ENCODE measurements around the gene NDUFA3.

The NDUFA3 gene

DNA sequence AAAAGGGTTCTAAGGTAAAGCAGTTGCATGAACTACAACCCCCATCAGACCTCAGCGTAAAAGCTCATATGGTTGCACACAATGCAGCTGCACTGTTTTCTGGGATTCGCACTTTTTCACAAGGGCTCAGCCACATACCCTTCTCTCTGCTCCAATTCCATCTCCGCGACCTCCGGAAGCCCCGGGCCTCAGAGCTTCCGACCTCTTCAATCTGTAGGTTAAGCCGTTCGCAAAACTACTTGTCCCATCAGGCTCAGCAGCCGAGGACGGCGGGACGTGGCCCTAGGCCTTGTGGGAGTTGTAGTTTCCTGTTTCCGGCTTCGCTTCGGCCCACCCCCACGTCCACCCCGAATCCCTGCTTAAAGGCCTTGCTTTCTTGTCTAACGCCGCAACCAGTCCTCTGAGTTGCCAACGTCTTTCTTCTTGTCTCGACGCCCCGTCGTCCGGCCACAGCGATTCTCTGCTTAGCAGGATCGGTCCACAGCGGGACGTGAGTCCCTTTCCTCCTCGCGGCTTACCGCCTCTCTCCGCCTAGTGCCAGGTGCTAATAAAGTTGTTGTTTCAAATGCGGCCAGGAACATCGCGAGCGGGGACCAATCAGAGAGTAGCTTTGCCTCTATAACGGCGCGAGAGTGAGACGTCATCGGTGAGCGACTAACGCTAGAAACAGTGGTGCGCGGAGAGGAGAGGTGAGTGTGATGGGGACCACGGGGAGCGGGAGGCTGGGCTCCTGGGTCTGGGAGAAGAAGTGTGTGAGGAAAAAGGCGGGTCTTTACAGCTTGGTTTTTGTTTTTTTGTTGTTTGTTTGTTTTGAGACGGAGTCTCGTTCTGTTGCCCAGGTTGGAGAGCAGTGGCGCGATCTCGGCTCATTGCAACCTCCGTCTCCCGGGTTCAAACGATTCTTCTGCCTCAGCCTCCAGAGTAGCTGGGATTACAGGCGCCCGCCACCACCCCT is 12.7 kb downstream of the NDUFA3 start, which contains the start of the genes PRPF31 and TFPT:
Gene PRPF31, plus strand, starts transcription at position 646 of the 955 bp plus-strand sequence. CDS start 2,525 bp downstream, outside the sequence.
Gene TFPT, minus strand, starts transcription at position 549 of the 955 bp plus-strand sequence. Its CDS starts 388 bp downstream, at position 161.
- Histone ChIP-seq H3K14ac (ENCODE audit: low read length) (no peak within 1 kb of the TSS), H2AFZ (ENCODE audit: low read length) (peak within 1 kb of the TSS; percentile 92), H3K4me2 (ENCODE audit: insufficient read depth, low read length, poor library complexity, severe bottlenecking) (peak within 1 kb of the TSS; percentile 80), H2BK15ac (ENCODE audit: low read length) (no peak within 1 kb of the TSS), H2BK12ac (ENCODE audit: low read length) (no peak within 1 kb of the TSS), H3K27me3 (ENCODE audit: control insufficient read depth in 3 of 3, insufficient read depth in 3 of 3, low read depth in 1 of 3, low read length in 3 of 3) (no peaks in the 10 kb centered on the region), H2BK120ac (ENCODE audit: low read depth, low read length) (no peak within 1 kb of the TSS), H3K4ac (ENCODE audit: low read length) (no peak within 1 kb of the TSS), H3K9me3 (replicated peaks in 1 of 2; ENCODE audit: control insufficient read depth in 2 of 2, insufficient read depth in 1 of 2, low read depth in 1 of 2, low read length in 2 of 2) (no peaks in the 10 kb centered on the region), H3K79me1 (ENCODE audit: low read depth, low read length) (peaks cover 11% of the 10 kb centered on the region), H3K36me3 (replicated peaks in 1 of 2; ENCODE audit: control insufficient read depth in 2 of 2, insufficient read depth in 2 of 2, low read length in 2 of 2) (peaks cover 21 to 52% of the 10 kb centered on the region in 2 donors), H4K8ac (ENCODE audit: low read depth, low read length) (no peak within 1 kb of the TSS), H4K91ac (ENCODE audit: low read depth, low read length, poor library complexity) (no peak within 1 kb of the TSS), H3K18ac (ENCODE audit: low read length) (peak within 1 kb of the TSS; percentile 99), H2AK5ac (ENCODE audit: low read depth, low read length) (peak within 1 kb of the TSS; percentile 10), H3K27ac (replicated peaks; ENCODE audit: low read length) (peak within 1 kb of the TSS; percentile 63), H3K4me1 (ENCODE audit: control insufficient read depth in 2 of 2, insufficient read depth in 1 of 2, low read depth in 1 of 2, low read length in 2 of 2) (peaks cover 3 to 4% of the 10 kb centered on the region in 2 donors), H3K4me3 (ENCODE audit: low read length in 2 of 2) (peak within 1 kb of the TSS; percentile 64 to 91), H2BK5ac (ENCODE audit: low read length) (peak within 1 kb of the TSS; percentile 71), H3K23ac (ENCODE audit: low read depth, low read length, poor library complexity) (peak within 1 kb of the TSS; percentile 96), H3K9ac (ENCODE audit: low read depth, low read length, poor library complexity) (peak within 1 kb of the TSS; percentile 93)
- no CpG with 5 or more reads among the region's 60 CpGs for WGBS, 2 donors (ENCODE audit: extremely low coverage in 2 of 2, insufficient read length in 2 of 2, insufficient replicate concordance in 1 of 2)
- peak; percentile 99 for DNase-seq (ENCODE audit: low spot score)

GRCh38 chr19:54121259-54121658 is 18.6 kb downstream of the NDUFA3 start:
- no peak for DNase-seq (ENCODE audit: low spot score)
- no peak overlapping the region for H3K4ac ChIP-seq (ENCODE audit: low read length)
- peaks cover 10% of the 10 kb centered on the region for H3K79me1 ChIP-seq (ENCODE audit: low read depth, low read length)
- H3K23ac ChIP-seq (ENCODE audit: low read depth, low read length, poor library complexity) = no peak overlapping the region
- no peak overlapping the region for H2AK5ac ChIP-seq (ENCODE audit: low read depth, low read length)
- no peaks in the 10 kb centered on the region for H3K27me3 ChIP-seq (ENCODE audit: control insufficient read depth in 3 of 3, insufficient read depth in 3 of 3, low read depth in 1 of 3, low read length in 3 of 3)
- H3K4me3 ChIP-seq (ENCODE audit: low read length in 2 of 2) = no peak overlapping the region
- H3K36me3 ChIP-seq (replicated peaks in 1 of 2; ENCODE audit: control insufficient read depth in 2 of 2, insufficient read depth in 2 of 2, low read length in 2 of 2) = peaks cover 50 to 78% of the 10 kb centered on the region in 2 donors
- peaks cover 3 to 4% of the 10 kb centered on the region in 2 donors for H3K4me1 ChIP-seq (ENCODE audit: control insufficient read depth in 2 of 2, insufficient read depth in 1 of 2, low read depth in 1 of 2, low read length in 2 of 2)
- no peak overlapping the region for H3K14ac ChIP-seq (ENCODE audit: low read length)
- no peak overlapping the region for H2BK5ac ChIP-seq (ENCODE audit: low read length)
- no peak overlapping the region for H2AFZ ChIP-seq (ENCODE audit: low read length)
- no peak overlapping the region for H3K9ac ChIP-seq (ENCODE audit: low read depth, low read length, poor library complexity)
- no peak overlapping the region for H2BK12ac ChIP-seq (ENCODE audit: low read length)
- no peak overlapping the region for H2BK120ac ChIP-seq (ENCODE audit: low read depth, low read length)
- no peak overlapping the region for H4K8ac ChIP-seq (ENCODE audit: low read depth, low read length)
- no peak overlapping the region for H2BK15ac ChIP-seq (ENCODE audit: low read length)
- WGBS, 2 donors (ENCODE audit: extremely low coverage in 2 of 2, insufficient read length in 2 of 2, insufficient replicate concordance in 1 of 2) = no CpG with 5 or more reads among the region's 10 CpGs
- H4K91ac ChIP-seq (ENCODE audit: low read depth, low read length, poor library complexity) = no peak overlapping the region
- H3K4me2 ChIP-seq (ENCODE audit: insufficient read depth, low read length, poor library complexity, severe bottlenecking) = no peak overlapping the region
- H3K9me3 ChIP-seq (replicated peaks in 1 of 2; ENCODE audit: control insufficient read depth in 2 of 2, insufficient read depth in 1 of 2, low read depth in 1 of 2, low read length in 2 of 2) = no peaks in the 10 kb centered on the region
- no peak overlapping the region for H3K27ac ChIP-seq (replicated peaks; ENCODE audit: low read length)
- H3K18ac ChIP-seq (ENCODE audit: low read length) = no peak overlapping the region

- H2BK12ac ChIP-seq (ENCODE audit: low read length) = no peak overlapping the region
- H2AFZ ChIP-seq (ENCODE audit: low read length) = no peak overlapping the region
- H3K18ac ChIP-seq (ENCODE audit: low read length) = no peak overlapping the region
- no peak overlapping the region for H3K4ac ChIP-seq (ENCODE audit: low read length)
- no peak overlapping the region for H3K27ac ChIP-seq (replicated peaks; ENCODE audit: low read length)
- no peak overlapping the region for H3K23ac ChIP-seq (ENCODE audit: low read depth, low read length, poor library complexity)
- WGBS, 2 donors (ENCODE audit: extremely low coverage in 2 of 2, insufficient read length in 2 of 2, insufficient replicate concordance in 1 of 2) = no CpG with 5 or more reads among the region's 17 CpGs
- no peak overlapping the region for H3K9ac ChIP-seq (ENCODE audit: low read depth, low read length, poor library complexity)
- H3K4me2 ChIP-seq (ENCODE audit: insufficient read depth, low read length, poor library complexity, severe bottlenecking) = no peak overlapping the region
- H3K4me3 ChIP-seq (ENCODE audit: low read length in 2 of 2) = no peak overlapping the region
- peaks cover 1% of the 10 kb centered on the region for H3K79me1 ChIP-seq (ENCODE audit: low read depth, low read length)
- no peak overlapping the region for H3K14ac ChIP-seq (ENCODE audit: low read length)
- peaks cover 54 to 89% of the 10 kb centered on the region in 2 donors for H3K36me3 ChIP-seq (replicated peaks in 1 of 2; ENCODE audit: control insufficient read depth in 2 of 2, insufficient read depth in 2 of 2, low read length in 2 of 2)
- no peaks in the 10 kb centered on the region for H3K9me3 ChIP-seq (replicated peaks in 1 of 2; ENCODE audit: control insufficient read depth in 2 of 2, insufficient read depth in 1 of 2, low read depth in 1 of 2, low read length in 2 of 2)
- H4K8ac ChIP-seq (ENCODE audit: low read depth, low read length) = no peak overlapping the region
- H2BK120ac ChIP-seq (ENCODE audit: low read depth, low read length) = no peak overlapping the region
- H2BK5ac ChIP-seq (ENCODE audit: low read length) = no peak overlapping the region
- no peak for DNase-seq (ENCODE audit: low spot score)
- no peak overlapping the region for H2AK5ac ChIP-seq (ENCODE audit: low read depth, low read length)
- no peak overlapping the region for H4K91ac ChIP-seq (ENCODE audit: low read depth, low read length, poor library complexity)
- no peaks in the 10 kb centered on the region for H3K4me1 ChIP-seq (ENCODE audit: control insufficient read depth in 2 of 2, insufficient read depth in 1 of 2, low read depth in 1 of 2, low read length in 2 of 2)
- H3K27me3 ChIP-seq (ENCODE audit: control insufficient read depth in 3 of 3, insufficient read depth in 3 of 3, low read depth in 1 of 3, low read length in 3 of 3) = no peaks in the 10 kb centered on the region
- no peak overlapping the region for H2BK15ac ChIP-seq (ENCODE audit: low read length)
These were observed 21.0 kb downstream of the NDUFA3 start for GRCh38 chr19:54123682-54124081.

GRCh38 chr19:54124393-54124792 is 21.7 kb downstream of the NDUFA3 start:
- no peak overlapping the region for H2AFZ ChIP-seq (ENCODE audit: low read length)

More at GRCh38 chr19:54124393-54124792, 21.7 kb downstream of the NDUFA3 start:
- Histone ChIP-seq H3K36me3 (replicated peaks in 1 of 2; ENCODE audit: control insufficient read depth in 2 of 2, insufficient read depth in 2 of 2, low read length in 2 of 2) (peaks cover 59 to 92% of the 10 kb centered on the region in 2 donors), H3K9ac (ENCODE audit: low read depth, low read length, poor library complexity) (peak overlapping the region; percentile 30), H2BK15ac (ENCODE audit: low read length) (no peak overlapping the region), H3K4me2 (ENCODE audit: insufficient read depth, low read length, poor library complexity, severe bottlenecking) (no peak overlapping the region), H4K8ac (ENCODE audit: low read depth, low read length) (no peak overlapping the region), H2BK120ac (ENCODE audit: low read depth, low read length) (no peak overlapping the region), H3K4me3 (ENCODE audit: low read length in 2 of 2) (no peak overlapping the region), H3K18ac (ENCODE audit: low read length) (no peak overlapping the region), H3K27ac (replicated peaks; ENCODE audit: low read length) (no peak overlapping the region), H3K27me3 (ENCODE audit: control insufficient read depth in 3 of 3, insufficient read depth in 3 of 3, low read depth in 1 of 3, low read length in 3 of 3) (no peaks in the 10 kb centered on the region), H3K14ac (ENCODE audit: low read length) (no peak overlapping the region), H3K4ac (ENCODE audit: low read length) (no peak overlapping the region), H4K91ac (ENCODE audit: low read depth, low read length, poor library complexity) (no peak overlapping the region), H2BK12ac (ENCODE audit: low read length) (no peak overlapping the region), H3K4me1 (ENCODE audit: control insufficient read depth in 2 of 2, insufficient read depth in 1 of 2, low read depth in 1 of 2, low read length in 2 of 2) (no peaks in the 10 kb centered on the region), H2BK5ac (ENCODE audit: low read length) (no peak overlapping the region), H3K9me3 (replicated peaks in 1 of 2; ENCODE audit: control insufficient read depth in 2 of 2, insufficient read depth in 1 of 2, low read depth in 1 of 2, low read length in 2 of 2) (no peaks in the 10 kb centered on the region), H3K23ac (ENCODE audit: low read depth, low read length, poor library complexity) (peak overlapping the region; percentile 65), H3K79me1 (ENCODE audit: low read depth, low read length) (peaks cover 1% of the 10 kb centered on the region), H2AK5ac (ENCODE audit: low read depth, low read length) (no peak overlapping the region)
- DNase-seq (ENCODE audit: low spot score) = no peak
- no CpG with 5 or more reads among the region's 19 CpGs for whole genome bisulfite sequencing, 2 donors (ENCODE audit: extremely low coverage in 2 of 2, insufficient read length in 2 of 2, insufficient replicate concordance in 1 of 2)
